Pons (tissue), 1 donor: ENCODE measurements around the gene PLPP1.
A peak's percentile ranks its signal among the peaks of the same experiment; 100 is the strongest.
"Not testable (repeated sequence)": the region's sequence is repeated elsewhere in the genome, so short reads cannot be mapped to it uniquely, and the experiment has no call there.

Source experiments
- DNase-seq: peaks from one replicate; pipeline ENCODE4 v3.0.0-alpha.2; 2016; ENCODE audit warnings: low spot score

Gene PLPP1

DNA sequence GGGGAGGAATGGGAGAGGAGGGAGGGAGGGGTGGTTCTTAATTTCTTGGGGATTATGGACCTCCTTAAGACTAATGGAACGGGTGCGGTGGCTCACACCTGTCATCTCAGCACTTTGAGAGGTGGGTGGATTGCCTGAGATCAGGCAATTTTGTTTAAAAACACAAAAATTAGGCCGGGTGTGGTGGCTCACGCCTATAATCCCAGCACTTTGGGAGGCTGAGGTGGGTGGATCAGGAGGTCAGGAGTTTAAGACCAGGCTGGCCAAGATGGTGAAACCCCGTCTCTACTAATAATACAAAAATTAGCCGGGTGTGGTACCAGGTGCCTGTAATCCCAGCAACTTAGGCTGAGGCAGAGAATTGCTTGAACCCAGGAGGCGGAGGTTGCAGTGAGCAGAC, 30.8 kb downstream of the PLPP1 start:
- not testable (repeated sequence) for DNase-seq

DNA sequence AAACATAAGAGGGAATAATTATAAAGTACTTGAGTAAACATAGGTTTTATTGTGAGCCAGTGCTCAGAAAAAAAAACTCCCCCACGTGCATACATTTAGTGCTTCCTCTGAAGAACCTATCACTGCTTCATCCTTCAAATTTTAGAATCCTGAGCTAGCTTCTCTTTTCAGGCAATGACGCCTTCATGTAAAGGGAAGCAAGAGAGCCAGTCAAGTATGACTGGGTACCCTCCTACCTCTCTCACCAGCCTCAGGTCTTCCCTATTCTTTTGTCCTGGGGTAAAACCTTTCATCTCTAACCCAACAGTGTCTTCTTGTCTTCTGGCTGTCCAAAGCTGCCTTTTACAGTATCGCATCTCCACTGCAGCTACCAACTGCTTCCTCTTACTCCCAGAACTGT, 32.0 kb downstream of the PLPP1 start:
- no peak for DNase-seq

DNA sequence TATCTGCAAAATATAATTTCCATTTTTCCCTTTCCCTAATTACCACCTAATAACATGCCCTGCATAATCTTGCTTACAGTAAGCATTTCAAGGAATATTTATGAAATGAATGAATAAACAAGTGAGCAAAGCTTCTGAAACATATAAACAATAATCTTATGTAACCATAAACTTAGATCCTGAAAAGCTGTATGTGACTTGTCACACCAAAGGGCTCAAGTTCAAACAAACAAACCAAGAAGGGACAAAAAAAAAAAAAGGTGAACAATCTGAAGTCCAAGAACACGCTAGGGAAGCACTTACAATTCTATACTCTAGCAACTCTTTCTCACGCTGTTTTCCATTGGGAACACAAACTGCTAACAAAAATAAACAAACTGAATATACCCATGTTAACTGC, 36.3 kb downstream of the PLPP1 start:
- no peak for DNase-seq

DNA sequence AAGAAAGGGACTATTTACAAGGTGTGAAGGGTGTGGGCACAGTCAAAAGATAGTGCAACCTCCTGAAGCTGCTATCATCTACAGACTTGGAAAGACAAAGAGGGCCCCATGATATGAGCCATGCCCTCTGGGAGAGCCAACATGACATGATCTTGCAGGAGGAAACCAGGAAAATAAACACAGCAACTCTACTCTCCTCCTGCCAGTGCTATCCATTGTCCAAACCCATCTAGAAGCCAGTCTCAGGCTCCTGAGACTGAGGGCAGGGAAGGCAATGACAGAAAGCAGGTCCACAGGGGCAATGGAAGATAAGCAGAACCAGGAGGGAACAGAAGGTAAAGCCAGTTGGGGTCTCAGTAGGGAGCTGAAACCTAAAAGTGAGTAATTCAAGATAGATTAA, 37.1 kb downstream of the PLPP1 start:
- DNase-seq: no peak

DNA sequence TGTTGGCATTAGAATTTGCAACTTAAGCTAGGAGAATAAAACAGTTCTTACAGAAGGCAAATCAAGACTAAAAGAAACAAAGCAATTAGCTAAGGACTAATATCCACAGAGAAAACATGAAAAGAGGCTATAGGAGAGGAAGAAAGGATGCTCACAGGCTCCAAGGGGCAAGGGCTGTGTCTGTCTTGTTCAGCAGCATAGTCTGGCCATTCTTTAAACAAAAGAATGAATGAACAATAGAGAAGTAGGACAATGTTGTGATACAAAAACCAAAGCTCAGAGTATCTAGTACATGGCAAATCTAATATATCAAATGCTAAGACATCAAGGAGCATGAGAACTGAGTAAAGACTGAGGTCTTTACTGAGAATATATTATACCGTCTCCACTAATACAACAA, 39.5 kb downstream of the PLPP1 start:
- DNase-seq: peak; percentile 90

DNA sequence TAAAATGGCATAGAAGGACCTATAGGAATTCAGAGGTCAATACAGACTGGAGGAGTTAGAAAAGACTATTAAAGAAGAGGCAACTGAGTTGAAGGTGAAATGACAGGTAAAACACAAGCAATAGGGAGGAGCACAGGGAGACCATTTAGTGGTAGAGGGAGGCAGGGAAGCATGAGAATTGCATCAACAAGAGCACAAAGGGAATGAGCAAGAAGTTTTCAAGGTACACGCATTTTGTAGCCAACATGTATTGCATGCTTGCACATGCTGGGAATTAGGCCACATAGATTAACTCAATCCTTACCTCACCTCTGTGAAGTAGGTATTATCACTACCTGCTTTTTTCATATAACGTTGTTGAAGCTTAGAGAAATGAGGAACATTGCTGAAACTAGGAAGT, 42.3 kb downstream of the PLPP1 start:
- no peak for DNase-seq

DNA sequence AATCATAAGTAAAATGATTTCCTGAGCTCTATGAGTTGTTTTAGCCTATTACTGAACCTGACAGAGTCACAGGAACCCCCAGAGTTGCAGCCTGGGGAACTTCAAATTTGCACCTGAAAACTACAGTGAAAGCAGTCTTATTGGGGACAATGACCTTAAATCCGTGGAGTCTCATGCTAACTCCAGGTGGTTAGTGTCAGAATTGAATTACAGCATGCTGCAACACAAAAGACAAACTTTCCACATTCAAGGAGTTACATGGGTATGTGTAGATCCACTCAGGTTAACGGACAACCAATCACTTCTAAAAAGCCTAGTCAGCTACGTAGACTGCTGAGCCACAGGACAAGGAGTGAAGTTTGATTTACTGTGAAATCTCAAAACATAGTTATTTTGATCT, 49.7 kb downstream of the PLPP1 start:
- DNase-seq: no peak

DNA sequence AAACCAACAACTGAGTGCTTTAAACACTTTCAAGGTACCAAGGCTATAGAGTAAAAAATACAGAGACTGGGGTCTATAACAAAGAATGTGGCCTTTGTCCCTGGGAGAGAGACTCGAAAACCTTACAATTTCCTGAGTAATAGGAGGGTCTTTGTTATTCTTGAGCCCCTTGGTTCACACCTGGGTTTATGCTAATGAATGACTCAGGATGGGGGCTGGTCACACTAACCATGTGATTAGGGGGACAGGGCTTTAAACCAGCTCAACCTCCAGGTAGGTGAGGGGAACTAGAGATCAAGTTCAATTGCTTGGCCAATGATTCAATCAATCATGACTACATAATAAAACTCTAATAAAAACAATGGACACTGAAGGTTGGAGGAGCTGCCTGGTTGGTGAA, 50.2 kb downstream of the PLPP1 start:
- no peak for DNase-seq

DNA sequence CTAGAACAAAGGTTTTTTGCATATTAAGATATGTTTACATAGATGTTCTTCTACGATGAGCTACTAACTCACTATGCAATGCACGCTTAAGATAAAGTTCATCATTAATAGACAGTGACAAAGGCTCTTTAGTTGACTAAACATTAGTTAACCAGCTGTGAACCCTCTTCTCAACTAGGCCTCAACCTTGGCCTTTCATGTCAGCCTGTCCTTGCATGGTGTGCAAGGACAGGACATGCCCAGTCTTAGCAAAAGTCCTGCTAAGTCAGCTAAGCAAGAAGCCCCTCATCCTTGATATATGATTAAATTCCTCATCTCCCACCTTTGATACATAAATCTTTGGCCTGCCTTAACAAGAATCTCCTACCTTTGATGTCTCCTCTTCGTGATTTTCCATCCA, 50.9 kb downstream of the PLPP1 start:
- no peak for DNase-seq

DNA sequence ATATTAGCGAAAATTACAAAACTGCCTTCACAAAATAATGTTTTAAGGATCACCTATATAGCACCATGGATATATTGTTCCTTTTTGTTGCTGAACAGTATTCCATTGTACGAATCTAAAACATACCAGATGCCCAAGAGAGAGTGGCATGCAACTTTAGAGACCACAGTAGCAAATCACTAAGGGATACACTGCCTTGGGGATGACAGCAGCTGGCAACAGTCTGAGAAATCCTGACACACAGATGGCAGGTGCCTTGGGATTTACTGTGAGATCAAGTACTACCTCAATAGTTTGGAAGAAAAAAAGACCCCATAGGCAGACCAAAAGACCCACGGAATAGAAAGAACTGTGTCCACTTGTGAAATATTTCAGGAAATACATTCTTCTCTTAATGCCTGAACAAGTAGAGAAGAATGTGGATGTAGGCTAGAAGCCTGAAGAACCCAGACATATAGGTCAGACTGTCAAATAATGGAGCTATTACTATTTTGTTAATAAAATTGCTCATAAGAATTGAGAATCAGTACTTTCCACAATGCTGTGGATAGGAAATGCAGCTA, 53.4 kb downstream of the PLPP1 start:
- no peak for DNase-seq

DNA sequence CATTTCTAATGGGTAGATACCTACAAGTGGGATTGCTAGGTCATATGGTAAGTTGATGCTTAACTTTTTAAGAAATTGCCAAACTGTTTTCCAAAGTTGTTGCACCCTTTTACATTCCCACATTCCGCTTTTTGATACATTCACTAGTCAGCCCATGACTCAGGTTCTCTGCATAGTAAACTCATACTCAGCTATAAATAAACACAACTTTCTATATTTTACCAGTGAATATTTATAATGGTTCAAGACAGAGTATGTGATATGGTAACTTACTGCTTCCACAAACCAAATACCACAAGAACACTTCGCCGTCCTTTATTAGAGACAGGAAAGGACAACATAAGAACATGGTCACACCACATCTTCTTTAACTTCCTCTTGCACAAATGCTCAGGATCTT, 54.0 kb downstream of the PLPP1 start:
- no peak for DNase-seq

DNA sequence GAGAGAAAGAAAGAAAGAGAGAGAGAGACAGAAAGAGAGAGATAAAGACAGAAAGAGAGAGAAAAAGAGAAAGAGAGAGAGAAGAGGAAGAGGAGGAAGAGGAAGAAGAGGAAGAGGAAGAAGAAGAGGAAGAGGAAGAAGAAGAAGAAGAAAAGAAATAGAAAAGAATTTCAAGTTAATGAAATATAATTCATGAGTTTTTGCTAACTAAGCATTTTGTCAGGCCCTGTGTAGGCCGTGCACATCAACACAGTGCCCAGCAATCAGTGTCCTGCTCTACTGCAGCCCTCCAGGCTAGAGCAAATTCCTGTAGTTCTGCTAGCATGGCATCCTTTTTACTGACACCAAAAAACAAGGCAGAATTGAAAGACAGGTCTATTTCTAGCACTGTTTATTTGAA, 62.1 kb downstream of the PLPP1 start:
- no peak for DNase-seq

DNA sequence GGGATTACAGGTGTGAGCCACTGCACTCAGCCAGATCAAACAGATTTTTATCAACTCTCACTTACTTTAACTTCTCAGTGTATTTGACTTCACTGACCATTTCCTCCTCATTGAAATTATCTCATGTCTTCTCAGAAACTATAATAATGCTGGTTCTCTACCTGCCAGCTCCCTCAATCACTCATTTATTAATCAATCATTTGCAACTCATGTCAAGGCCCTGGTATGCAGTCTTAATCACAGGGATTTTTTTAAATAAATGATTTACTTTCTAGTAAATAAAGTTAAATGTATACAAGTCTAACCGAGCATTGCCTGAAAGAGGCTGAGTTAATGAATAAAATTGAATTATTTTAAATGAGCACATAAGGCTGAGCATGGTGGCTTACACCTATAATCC, 63.3 kb downstream of the PLPP1 start:
- no peak for DNase-seq

DNA sequence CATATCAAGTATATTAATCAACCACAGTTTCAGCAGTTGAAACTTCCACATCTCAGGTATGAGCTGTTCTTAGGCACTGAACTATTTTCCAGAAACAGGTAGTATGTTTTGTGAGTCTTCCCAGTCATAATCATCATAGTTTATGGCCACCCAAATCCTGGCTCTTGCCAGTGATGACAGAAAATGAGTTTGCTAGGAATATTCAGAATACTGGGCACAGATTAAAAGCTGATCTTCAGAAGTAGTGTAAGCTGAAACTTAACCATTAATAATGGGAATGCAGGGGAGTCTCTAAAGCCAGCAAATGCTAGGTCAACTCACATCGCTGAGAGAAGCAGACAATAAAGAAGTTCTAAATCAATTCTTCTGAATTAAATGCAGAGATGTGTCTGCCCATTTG, 64.5 kb downstream of the PLPP1 start:
- no peak for DNase-seq

DNA sequence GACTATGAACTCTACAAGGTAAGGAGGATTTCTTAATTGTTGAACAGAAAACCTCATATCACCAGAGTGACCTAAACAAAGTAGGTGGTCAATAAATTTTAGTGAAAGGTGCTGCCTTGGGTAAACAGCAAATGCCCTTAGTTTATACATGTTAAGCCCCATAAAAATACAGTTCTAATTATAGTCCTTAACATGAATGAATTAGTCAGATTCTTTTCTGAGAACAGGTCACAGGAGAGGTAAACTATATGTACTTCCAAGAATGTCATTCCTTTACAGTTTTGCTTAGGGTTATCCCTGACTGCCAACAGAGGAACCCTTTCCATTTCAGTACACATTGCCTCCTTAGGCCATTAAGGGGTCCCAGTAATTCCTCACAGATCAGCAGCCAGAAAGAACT, 64.9 kb downstream of the PLPP1 start:
- DNase-seq: no peak

DNA sequence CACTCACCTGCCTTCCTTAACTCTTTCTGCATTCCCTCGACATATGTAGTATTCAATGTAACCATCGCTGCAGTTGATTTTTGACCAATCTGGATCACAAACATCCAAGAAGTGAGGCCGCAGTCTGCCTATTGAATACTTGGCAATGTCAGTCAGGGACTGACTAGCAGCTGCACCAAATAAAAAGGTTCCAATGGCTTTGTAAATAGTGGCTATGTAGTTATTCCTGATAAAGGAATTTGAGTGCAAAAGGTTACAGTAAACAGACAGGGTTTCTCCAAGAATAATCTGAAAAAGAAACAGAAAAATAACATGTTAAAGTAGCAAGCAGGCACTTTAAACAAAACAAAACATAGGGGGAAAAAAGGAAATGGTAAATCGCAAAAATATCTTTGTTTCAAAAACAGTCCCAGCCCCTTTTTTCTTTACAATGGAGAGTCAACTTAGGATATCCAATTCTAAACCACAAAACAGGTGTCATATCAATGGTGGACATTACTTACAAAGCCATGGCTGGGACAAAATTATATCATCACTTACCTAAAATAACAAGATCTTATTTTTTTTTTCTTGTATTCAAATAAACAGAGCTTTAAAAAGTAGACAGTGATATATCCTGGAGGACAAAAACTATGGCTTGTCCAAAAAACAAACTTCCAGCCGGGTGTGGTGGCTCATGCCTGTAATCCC, 66.8 kb downstream of the PLPP1 start:
- DNase-seq: no peak

DNA sequence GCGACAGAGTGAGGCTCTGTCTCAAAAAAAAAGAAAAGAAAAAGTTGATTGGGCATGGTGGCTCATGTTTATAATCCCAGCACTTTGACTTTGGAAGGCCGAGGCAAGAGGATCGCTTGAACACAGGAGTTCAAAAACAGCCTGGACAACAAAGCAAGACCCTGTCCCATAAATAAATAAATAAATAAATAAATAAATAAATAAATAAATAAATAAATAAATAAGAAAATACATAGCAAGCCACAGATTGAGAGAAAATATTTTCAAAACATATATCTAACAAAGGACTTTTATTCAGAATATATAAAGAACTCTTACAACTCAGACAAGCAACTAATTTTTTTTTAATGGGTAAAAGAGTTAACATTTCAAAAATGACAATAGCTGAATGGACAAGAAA, 71.2 kb downstream of the PLPP1 start:
- no peak for DNase-seq

DNA sequence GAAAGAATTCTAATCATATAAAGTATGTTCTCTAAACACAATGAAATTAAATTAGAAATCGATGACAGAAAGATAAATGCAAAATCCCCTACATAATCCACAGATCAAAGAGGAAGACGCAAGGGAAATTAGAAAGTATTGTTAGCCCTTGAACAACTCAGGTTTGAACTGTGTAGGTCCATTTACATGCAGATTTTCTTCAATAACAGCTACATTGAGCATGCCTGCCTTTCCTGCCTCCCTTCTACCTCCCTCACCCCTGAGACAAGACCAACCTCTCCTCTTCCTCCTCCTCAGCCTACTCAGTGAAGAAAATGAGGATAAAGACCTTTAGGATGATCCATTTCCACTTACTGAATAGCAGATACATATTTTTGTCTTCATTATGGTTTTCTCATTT, 75.2 kb downstream of the PLPP1 start:
- no peak for DNase-seq

DNA sequence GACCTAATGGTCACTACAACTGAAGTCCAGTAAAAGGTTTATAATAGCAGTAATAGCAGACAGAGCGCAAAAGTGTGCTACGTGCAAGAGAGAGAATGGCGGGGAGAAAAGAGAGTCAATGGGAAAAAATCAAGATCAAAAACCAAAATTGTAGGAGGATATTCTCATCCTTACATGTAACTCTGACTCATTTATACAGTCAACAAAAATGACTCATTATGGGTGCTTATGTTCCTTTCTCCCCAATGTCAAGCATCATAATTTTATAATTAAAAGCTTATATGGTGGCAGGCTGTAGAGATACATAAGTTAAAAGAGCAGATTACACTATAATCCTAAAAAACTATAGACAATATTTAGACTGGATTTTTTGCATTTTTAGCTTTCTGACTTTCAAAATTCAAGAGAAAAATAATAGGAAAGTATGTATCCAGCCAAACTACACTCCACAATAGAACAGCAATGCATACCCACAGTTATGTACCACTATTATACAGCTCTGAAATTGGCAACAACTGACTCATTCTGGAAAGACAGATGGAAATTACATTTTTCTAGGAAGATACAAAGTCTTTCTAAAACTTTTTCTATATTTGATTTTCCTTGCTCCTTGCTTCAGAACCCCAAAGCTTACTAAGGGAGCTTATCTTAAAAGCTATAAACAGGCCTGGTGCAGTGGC, 78.4 kb downstream of the PLPP1 start:
- no peak for DNase-seq

DNA sequence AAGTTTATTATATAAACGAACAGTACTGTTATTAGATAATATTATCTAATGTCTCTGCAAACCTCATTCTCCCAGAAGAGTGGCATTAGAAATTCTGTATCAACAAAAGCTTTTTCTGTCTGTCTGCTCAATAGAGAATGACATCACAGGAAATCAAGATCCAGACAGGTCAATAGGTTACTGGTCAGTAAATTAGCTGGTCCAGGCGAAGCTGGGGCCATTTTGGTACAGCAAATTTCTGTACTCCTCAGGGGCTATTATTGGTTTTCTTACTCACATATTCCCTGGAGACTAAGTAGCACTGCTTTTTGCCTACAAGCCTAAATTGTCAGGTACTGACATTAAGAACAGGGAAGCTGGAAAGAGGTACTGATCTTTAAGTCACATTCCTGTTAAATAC, 80.5 kb downstream of the PLPP1 start:
- DNase-seq: no peak

DNA sequence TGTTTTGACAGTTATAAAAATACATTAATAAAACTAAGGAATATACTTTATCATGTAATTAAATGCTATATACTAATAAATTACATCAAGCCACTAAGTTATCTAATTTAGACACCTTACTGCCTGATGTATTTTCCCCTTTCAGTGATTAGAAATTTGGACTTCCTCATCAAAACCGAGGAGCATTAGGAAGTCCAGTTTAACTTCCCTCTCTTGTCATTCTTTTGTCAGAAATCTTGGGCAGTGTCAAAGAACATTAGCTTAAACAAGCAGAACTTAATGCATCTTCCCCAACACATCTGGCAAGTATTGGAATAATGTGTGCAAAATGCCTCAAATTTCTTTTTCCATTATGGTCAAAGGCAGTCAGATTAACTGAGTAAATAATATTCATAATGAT, 81.6 kb downstream of the PLPP1 start:
- DNase-seq: peak; percentile 49

DNA sequence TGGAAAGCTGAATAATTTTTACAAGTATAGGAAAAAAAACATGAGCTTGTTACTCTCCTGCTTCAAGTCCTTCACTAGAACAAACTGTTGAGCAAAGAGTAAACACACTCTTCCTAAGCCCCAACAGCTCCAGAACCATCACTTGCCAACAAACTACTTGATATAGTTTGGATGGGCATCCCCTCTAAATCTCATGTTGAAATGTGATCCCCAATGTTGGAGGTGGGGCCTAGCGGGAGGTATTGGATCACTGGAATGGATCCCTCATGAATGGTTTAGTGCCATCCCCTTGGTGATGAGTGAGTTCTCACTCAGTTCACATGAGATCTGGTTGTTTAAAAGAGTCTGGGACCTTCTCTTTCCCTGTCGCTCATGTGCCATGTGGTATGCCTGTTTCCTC, 82.8 kb downstream of the PLPP1 start:
- DNase-seq: no peak

DNA sequence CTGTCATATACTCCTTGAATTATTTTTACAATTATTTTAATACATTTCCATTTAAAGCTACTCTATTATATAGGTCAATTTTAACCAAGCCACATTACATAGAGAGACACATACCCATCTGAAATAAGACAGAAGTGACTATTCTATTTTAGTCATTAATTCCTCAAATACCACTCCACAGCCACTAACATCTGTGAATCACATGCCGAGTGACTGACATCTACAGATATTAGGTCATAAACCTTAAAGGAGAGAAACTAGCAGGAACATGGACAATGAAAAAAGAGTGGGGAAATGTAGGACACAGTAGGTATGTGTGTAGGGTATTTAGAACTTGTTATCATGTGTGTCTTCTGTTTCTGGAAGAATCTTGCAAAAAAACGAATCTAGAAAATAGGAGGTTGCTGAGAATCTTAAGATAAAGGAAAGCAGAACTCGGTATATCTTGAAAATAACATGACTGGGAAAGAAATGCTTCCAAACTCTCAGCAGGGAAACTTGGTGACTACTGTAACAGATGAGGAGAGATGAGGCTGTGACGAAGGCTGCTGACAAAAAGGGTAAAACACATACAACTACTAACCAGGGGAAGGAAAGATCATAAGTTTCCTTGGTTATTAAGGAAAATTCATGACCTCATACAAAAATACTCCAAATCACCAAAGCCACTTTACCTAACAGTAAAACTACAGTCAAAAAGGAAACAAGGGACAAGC, 84.6 kb downstream of the PLPP1 start:
- peak; percentile 56 for DNase-seq
